CD4-positive, alpha-beta T cell treated with Interleukin-1 beta for 1 hour (primary cell): Measurements from ENCODE around the gene KLHL17.
"Not testable (repeated sequence)": the region's sequence is repeated elsewhere in the genome, so short reads cannot be mapped to it uniquely, and the experiment has no call there.

Source experiments
- DNase-seq, 2 donors: peaks; one replicate each; pipeline ENCODE4 v3.0.0-alpha.2; 2020 to 2022

KLHL17 gene

DNA sequence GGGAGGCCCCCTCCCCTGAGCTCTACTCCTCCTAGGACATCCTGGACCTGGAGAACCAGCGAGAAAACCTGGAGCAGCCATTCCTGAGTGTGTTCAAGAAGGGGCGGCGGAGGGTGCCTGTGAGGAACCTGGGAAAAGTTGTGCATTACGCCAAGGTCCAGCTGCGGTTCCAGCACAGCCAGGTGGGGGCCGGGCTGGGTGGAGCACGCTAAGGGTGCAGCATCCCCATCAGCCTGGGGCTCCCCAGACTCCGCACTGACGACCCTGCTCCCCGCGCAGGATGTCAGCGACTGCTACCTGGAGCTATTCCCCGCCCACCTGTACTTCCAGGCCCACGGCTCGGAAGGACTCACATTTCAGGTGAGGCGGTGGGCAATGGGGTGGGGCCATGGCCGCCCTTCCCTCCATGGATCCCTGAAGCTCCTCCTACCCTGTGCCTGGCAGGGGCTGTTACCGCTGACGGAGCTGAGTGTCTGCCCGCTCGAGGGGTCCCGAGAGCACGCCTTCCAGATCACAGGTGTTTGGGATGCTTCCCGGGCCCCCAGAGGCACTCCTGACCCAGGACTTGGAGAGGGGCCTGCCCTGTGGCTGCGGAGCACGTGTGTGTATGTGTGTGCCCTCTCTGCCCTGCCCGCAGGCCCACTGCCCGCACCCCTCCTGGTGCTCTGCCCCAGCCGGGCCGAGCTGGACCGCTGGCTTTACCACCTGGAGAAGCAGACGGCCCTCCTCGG, 10.0 kb downstream of the KLHL17 start:
- DNase-seq = no peak

DNA sequence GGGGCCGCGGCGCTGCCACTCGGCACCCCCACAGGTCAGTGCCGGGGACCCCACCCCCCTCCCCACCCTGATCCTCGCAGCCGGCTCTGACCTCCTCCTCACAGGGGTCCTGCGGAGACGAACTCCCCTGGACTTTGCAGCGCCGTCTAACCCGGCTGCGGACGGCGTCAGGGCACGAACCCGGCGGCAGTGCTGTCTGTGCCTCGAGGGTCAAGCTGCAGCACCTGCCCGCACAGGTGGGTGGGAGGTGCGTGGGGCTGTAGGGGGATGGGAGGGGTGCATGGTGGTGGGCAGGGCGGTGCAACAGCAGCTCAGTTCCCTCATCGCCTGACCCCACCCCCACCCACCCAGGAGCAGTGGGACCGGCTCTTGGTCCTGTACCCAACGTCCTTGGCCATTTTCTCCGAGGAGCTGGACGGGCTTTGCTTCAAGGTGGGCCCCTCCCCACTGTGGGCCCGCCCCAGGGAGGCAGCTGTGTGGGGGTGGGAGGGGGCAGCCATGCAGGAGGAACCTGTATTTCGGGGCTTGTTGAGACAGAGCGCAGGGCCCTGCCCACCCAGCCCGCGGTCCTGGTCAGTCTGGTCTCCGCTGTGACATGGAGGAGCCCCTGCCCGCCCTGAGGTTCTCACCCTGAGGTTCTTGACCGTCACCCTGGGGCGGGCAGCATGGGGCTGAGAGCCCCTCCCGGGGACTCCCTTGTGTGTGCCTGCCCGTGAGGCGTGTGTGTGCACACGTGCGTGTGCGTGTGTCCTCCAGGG, 10.8 kb downstream of the KLHL17 start:
- no peak for DNase-seq

DNA sequence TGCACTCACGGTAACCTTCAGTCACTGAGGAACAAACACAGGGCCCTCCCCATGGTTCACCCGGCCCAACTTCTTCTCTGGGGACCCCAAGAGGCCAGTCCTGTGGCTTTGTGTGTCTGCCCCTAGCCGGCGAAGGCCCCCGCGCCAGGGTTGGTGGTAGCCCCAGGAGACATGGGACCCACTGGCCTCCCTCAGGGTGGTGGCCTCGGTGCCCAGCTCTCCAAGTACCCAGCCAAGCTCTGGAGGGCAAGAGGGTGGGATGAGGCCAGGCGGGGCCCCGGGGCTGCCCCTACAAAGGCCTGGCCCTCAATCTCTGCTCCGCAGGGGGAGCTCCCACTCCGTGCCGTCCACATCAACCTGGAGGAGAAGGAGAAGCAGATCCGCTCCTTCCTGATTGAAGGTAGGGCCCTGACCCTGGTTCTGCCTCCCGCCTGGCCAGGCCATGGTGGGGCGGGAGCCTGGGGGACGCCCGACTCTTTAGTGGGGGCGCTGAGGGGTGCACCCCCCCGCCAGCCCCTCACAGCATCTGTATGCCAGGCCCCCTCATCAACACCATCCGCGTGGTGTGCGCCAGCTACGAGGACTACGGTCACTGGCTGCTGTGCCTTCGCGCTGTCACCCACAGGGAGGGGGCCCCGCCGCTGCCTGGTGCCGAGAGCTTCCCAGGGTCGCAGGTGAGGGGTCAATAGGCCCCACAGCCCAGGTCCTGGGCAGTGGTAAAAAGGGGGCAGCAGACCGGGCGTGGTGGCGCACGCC, 11.5 kb downstream of the KLHL17 start:
- DNase-seq = no peak

DNA sequence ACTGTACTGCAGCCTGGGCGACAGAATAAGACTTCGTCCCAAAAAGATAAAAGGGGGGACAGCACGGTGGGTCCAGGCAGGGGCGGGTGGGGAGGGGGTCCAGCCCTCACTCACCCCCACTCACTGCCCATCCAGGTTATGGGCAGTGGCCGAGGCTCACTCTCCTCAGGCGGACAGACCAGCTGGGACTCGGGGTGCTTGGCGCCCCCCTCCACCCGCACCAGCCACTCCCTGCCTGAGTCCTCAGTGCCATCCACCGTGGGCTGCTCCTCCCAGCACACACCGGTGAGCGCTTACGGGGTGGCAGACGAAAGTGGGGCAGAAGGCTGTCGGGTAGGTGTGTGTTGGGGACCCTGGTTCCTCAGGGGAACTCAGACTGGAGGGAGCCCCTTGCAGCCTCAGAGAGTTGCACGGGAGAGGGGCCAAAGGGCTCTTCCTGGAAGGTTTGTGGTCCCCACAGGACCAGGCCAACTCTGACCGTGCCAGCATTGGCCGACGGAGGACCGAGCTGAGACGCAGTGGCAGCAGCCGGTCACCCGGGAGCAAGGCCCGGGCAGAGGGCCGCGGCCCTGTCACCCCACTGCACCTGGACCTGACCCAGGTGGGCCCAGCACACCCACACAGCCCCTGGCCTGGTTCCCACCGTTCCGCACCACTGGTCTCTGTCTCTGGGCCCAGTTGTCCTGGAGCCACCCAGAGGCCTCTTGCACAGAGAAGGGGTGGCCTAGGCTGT, 12.5 kb downstream of the KLHL17 start:
- no peak for DNase-seq

DNA sequence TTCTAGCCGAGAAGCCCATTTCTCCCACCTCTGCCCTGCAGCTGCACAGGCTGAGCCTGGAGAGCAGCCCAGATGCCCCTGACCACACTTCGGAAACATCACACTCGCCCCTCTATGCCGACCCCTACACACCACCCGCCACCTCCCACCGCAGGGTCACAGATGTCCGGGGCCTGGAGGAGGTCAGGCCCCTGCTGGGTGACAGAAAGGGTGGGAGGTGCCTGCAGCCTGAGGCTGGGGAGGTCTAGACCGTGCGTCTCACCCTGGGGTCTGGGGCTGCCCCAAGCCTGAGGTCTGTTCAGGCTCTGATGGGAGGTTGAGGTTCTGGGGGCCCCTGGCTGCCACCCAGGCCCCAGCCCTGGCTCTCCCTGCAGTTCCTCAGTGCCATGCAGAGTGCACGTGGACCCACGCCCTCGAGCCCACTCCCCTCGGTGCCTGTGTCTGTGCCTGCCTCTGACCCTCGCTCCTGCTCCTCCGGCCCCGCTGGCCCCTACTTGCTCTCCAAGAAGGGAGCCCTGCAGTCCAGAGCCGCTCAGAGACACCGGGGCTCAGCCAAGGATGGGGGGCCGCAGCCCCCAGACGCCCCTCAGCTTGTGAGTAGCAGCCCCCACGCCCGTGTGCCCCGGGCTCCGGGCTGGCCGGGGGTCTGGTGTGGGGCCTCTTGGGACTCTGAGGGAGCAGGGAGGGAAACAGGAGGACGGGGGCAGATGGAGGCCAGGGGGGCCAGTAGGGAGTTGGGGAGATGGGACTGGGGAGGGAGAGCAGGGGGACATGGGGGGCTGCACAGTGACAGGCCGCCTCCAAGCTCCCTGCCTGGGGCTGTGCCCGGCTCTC, 13.3 kb downstream of the KLHL17 start:
- no peak for DNase-seq

DNA sequence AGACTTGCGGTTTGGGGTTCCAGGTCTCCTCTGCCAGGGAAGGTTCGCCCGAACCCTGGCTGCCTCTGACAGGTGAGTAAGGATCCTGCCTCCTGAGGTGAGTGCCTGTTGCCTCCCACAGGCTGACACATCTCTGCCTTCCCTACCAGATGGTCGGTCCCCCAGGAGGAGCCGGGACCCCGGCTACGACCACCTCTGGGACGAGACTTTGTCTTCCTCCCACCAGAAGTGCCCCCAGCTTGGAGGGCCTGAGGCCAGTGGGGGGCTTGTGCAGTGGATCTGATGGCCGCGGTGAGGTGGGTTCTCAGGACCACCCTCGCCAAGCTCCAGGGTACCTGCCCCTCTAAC, 13.9 kb downstream of the KLHL17 start:
- no peak for DNase-seq

DNA sequence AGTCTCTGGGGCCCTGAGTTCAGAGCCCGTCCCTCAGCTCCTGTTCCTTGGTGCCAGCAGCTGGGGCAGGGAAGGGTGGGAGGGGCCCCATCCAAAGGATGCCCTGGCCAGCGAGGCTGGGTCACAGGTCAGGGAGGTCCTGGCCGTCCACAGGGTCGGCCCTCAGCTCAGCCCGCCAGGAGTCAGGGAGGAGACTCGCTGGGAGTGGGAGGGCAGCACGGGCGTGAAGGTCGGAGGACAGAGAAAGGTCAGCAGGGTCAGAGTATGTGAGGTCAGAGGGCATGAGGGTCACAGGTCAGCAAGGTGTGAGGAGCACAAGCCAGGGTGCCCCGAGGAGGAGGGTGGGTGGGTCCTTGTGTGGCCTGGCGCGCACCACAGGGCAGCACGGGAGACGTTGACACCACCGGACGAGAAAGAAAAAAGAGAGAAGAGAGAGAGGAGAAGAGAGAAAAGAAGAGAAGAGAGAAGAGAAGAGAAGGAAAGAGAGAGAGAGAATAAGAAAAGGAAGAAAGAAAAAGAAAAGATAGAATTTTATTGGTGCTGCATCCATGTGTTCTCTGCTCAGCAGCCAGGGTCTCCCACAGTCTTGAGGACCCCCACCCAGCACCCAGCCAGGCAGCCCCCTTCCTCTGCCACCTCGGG, 14.4 kb downstream of the KLHL17 start:
- DNase-seq = no peak

DNA sequence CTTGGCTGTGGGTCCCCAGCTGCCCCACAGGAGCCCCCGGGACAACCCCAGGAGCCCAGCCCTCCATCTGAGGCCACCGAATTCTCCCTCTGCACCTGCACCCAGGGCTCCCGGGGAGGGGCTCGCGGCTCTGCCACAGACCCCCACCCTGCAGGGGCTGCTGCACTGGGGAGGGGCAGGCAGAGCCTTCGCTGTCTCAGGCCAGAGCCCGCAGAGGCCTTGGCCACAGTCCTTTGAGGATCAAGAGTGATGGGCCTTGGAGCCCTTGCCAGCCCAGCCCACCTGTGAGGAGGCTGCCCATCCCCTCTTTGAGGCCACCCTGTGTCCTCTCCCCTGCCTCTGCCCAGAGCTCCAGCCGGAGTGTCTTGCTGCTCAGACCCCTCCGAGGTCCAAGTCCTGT, 15.0 kb downstream of the KLHL17 start:
- no peak for DNase-seq

DNA sequence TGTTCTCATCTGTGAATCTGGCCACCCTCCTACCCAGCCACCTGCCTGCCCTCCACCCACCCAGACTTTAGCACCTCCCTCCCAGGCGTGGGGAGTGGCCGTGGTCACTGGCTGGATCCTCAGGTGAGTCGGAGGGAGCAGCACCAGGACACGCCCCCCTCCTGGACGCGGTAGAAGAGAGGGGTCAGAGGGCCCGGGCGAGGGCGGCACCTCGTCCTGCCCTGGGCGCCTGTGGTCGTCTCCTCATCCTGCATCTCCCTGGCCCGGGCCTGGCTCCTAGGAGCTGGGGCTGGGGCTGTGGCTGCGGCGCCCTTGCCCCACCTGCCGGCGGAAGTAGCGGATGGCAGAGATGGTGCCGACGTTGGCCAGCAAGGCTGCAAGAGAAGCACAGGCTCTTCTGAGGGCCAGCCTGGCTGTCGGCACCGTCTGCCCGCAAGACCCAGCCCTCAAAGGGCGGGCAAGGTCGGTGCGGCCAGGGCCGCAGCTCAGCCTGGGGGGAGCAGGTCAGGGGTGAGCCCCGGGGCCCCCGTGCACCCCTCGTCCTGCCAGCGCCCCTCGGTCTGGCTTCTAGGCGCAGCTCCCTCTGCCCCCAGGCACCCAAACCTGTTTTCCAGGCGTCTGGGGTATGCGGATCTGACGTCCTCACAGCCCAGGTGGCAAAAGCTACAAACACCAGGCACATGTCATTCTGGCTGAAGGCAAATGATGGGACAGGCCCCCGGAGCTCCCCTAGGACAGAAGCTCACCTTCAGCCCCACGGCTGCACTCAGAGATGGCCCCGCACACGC, 15.7 kb downstream of the KLHL17 start:
- DNase-seq = peak; percentile 74 to 77

DNA sequence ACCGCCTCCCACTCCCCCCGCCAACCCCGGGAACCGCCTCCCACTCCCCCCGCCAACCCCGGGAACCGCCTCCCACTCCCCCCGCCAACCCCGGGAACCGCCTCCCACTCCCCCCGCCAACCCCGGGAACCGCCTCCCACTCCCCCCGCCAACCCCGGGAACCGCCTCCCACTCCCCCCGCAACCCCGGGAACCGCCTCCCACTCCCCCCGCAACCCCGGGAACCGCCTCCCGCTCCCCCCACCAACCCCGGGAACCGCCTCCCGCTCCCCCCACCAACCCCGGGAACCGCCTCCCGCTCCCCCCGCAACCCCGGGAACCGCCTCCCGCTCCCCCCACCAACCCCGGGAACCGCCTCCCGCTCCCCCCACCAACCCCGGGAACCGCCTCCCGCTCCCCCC, 16.4 kb downstream of the KLHL17 start:
- DNase-seq = not testable (repeated sequence)

DNA sequence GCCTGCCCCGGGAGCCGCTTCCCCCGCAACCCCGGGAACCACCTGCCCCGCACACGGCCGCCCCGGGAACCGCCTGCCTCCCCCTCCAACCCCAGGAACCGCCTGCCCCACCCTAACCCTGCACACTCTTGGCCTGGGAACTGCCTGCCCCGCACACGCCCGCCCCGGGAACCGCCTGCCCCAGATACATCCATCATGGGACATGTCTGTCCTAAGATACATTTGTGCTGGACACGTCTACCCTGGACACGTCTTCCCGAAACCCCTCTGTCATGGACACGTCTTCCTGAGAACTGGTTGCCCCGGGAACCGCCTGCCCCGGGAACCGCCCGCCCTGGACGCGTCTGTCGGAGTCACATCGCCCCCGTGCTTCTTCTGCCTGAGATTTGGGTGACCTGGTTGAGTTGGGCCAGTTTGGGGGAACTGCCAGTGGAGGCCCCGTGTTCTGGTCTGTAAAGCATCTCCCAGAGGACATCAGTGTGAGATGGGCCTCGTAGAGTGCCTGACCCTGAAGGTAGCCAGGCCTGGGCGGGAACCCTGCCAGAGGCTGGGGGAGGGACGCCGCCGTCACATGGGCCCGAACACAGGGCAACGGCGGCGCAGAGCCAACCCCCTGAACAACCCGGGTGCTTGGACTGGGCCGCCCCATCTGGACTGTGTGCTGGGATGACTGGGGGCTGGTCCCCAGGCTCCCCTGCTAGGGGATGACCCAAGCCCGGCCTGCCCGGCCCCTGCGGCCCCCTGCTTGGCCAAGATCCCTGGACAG, 17.9 kb downstream of the KLHL17 start:
- no peak for DNase-seq

DNA sequence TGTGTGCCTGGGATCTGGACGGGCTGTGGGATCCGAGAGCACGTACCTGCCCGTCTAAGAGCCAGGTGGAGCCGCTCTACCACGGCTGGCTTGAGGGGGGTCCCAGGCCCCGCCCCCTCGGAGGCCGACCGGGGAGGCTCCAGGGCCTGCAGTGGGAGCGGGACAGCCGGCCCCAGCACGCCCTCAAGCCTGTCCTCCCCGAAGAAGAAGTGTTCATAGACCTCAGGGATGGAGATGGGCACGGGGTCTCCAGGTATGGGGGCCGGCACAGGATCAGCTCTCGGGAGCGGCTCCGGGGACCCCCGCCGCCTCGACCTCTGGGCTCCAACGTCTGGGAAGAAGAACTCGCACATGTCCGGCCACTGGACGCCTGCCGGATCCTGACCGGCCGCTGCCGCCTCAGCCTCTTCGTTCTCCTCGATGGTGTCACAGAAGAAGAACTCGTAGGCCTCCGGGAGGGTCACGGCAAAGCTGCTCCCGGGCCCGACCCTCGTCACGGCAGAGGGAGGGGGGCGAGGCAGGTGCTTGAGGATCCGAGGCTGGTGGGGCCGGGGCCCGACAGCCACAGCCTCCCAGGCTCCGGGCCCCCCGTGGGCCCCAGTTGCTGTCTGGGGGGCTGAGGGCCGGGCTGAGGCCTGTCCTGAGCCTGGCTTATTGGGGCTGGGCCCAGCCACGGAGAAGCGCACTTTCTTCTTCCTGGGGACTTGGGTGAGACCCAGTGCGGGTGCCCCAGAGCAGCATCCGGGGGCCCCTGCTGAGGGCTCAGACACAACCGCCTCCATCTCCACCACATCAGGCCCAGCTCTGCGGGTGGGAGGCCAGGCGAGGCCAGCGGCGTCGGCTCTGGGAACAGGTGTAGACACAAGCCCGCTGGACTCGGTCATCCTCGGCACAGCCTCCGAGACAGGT, 18.7 kb downstream of the KLHL17 start:
- no peak for DNase-seq

DNA sequence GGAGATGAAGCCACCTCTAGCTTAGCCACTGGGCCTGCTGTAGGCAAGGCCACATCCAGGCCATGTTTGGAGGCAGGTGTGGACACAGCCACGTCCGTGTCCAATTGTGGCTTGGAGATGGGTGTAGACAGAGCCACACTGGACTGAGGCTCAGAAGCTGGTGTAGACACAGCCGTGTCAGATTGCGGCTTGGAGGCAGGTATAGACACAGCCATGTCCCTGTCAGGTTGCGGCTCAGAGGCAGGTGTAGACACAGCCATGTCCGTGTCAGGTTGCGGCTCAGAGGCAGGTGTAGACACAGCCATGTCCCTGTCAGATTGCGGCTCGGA, 19.3 kb downstream of the KLHL17 start:
- DNase-seq = no peak

DNA sequence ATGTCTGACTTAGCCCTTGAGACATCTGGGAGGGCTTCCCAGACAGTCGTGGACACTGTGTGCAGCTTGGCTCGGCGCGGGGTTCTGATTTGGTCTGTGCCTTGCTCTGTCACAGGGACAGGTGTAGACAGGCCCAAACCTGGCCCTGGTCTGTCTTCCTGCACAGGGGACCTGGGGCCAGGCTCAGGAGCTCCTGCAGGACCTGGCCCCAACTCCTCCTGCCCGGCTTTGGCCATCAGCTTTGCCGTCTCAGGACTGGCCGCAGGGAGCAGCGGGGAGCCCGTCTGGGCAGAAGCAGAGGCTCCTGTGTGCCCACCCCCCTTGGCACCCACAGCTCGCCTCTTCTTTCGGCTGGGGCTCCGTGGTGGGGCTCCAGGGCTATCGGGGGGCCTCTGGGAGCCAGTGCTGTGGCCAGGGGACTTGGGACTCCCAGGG, 19.8 kb downstream of the KLHL17 start:
- DNase-seq = no peak

DNA sequence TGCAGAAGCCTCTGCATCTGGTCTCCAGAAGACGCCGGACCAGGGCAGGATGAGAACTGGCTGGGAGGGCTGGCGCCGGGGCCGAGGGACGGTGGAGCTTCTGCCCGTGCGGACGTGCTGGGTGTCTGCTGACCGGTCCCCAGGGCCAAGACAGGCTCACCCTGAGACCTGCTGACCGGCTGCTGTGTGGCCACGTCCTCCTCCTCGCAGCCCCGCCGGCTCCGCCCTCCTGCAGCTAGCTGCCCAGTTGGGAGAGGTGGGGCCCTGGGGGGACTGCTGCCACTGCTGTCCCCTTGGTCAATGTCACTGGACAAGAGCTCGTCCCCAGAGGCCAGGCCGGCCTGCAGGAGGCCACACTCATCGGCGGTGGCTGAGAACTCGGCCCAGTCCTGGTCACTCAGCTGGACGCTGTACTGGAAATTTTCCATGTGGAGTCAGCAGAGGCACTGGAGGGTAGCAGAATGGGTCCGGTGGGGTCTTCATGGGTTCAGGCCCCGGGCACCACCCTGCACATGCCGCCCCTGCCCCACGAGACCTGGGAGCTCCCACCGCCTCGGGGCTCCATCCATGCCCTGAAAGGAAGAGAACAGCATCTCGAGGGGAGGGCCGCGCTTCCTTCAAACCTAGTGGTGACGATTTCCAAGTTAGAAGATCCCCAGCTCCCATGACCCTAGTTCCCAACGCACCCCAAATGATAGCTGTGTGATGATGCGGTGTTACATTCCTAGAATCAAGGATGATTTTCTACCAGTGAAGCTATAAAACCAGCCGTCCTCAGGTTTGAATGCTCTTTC, 20.4 kb downstream of the KLHL17 start:
- DNase-seq = no peak

DNA sequence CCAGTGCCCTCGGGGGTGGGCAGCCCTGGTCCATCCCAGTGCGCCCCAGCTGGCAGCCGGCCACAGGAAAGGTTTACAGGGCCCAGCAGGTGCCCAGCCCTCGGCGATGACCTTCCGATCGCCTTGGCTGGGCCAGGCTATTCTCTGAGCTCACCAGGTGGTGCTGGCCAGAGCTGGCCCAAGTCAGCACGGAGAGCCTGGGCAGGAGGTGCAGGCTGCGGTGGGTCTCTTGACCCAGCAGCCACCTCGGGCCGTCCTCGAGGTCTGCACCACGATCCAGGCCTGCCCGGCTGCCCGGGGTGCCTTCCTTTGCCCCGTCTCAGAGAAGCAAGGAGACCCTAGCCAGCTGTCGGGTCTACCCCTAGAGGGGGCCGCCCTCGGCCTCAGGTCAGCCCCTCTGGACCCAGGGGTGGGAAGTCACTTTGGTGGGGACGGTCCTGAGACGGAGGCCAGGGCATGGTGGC, 21.1 kb downstream of the KLHL17 start:
- no peak for DNase-seq

DNA sequence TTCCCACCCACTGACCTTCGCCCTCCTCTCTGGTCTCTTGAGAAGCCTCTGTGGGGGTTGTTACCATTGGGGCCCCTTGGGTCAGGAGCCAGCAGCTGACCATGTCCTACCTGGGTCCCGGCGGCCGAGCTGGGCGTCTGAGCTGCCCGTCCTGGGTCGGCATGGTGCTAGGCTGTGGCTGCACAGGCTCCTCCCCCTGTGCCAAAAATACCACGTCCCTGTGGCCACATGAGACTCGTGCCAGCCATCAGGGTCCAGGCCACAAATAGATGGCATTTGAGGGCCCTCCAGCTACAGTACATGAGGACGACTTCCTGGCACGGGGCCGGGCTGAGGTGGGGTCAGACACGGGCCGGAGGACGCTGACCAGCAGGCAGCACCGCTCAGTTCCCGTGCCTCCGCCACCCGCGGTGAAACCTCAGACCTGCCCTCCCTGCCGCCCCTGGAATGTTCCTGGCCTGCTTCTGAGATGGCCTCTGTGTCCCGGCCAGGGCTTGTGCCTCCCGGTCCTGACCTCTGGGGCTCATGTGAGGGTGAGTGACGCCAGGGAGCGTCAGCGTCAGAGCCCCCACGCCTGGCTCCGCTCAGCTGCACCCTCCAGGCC, 21.7 kb downstream of the KLHL17 start, which contains the start of gene PERM1:
PERM1 (minus strand) TSS at position 139 of the 604 bp plus-strand sequence. CDS start 1,064 bp downstream, outside the sequence.
- DNase-seq = no peak
